ENCODE data around the gene EEIG2. TPM values are rescaled to one million over a fixed set of nuclear protein-coding genes. Genes with fewer than 3 reads are reported as not detected.

The EEIG2 gene
- polyA plus RNA-seq, 1 of the 3 experiments (the other 2 are of a cell fraction): 2.9 TPM

- no peak overlapping the region for H3K4me3 ChIP-seq (ENCODE audit: low read depth in 2 of 2, low read length in 1 of 2)
- peak; percentile 26 for TF ChIP-seq CHD2 (IDR thresholded peaks at IDR 0.05; ENCODE audit: low read length, partially characterized antibody)
- TF ChIP-seq TEAD4 (IDR thresholded peaks at IDR 0.05; ENCODE audit: borderline replicate concordance, insufficient read depth): no peak
- no peak for TF ChIP-seq RFX5 (IDR thresholded peaks at IDR 0.05; ENCODE audit: low read length)
- no peak for TF ChIP-seq USF1 (IDR thresholded peaks at IDR 0.05; ENCODE audit: borderline replicate concordance, low read depth)
- TF ChIP-seq FOSL2 (IDR thresholded peaks at IDR 0.05; ENCODE audit: borderline replicate concordance, low read depth): no peak
- WGBS (ENCODE audit: low lambda C conversion rate): 100% methylated on average over 1 of the region's 1 CpG
- CTCF ChIA-PET: no interaction called here
- H3K9me3 ChIP-seq: no peaks in the 10 kb centered on the region
- peaks cover 6 to 7% of the 10 kb centered on the region in 2 experiments for H3K36me3 ChIP-seq (replicated peaks in 1 of 2; ENCODE audit: control insufficient read depth in 1 of 2, insufficient read depth in 2 of 2, low read length in 1 of 2)
- POLR2A ChIA-PET: no interaction called here
- peak overlapping the region in 1 of 2 experiments; percentile 4; a peak in 1 of 4 replicates for H3K27ac ChIP-seq (ENCODE audit: low read depth in 2 of 2, low read length in 1 of 2)
- H3F3A ChIP-seq (replicated peaks; ENCODE audit: insufficient read depth): no peaks in the 10 kb centered on the region
- H2AFZ ChIP-seq (ENCODE audit: low read depth): no peak overlapping the region
- no peaks in the 10 kb centered on the region for H3K27me3 ChIP-seq (ENCODE audit: insufficient read depth)
- no peak overlapping the region for H3K4me2 ChIP-seq
- 0 out of 2 replicates have a peak, but pooled peaks cover 5% of the 10 kb centered on the region for H3K79me2 ChIP-seq (ENCODE audit: insufficient read depth)
- no peak overlapping the region for H3K9ac ChIP-seq
- no peaks in the 10 kb centered on the region for H3K9me2 ChIP-seq
- peaks cover 5 to 21% of the 10 kb centered on the region in 2 experiments; a peak in 2 of 4 replicates for H3K4me1 ChIP-seq (ENCODE audit: control insufficient read depth in 1 of 2, insufficient read depth in 2 of 2, low read depth in 1 of 2, low read length in 1 of 2)
- peak; percentile 20 for DNase-seq
- no peaks in the 10 kb centered on the region for H4K20me1 ChIP-seq (ENCODE audit: insufficient read depth)
Measured at GRCh38 chr1:108601708-108602410, 42.0 kb downstream of the EEIG2 start.

GRCh38 chr1:108605633-108606032, 45.7 kb downstream of the EEIG2 start:
- H4K20me1 ChIP-seq (ENCODE audit: insufficient read depth): no peaks in the 10 kb centered on the region
- ChIA-PET POLR2A (no interaction called here), CTCF (interaction anchor here (1.6 kb wide), 1 partner anchor 46 kb away, joined by 6 read pairs; the partner anchor contains the start of gene EEIG2)
- H3K27ac ChIP-seq (ENCODE audit: low read depth in 2 of 2, low read length in 1 of 2): no peak overlapping the region
- H3F3A ChIP-seq (replicated peaks; ENCODE audit: insufficient read depth): no peaks in the 10 kb centered on the region
- no peak overlapping the region for H3K4me3 ChIP-seq (ENCODE audit: low read depth in 2 of 2, low read length in 1 of 2)
- H2AFZ ChIP-seq (ENCODE audit: low read depth): no peak overlapping the region
- H3K9ac ChIP-seq: no peak overlapping the region
- no peaks in the 10 kb centered on the region for H3K9me2 ChIP-seq
- H3K4me1 ChIP-seq (ENCODE audit: control insufficient read depth in 1 of 2, insufficient read depth in 2 of 2, low read depth in 1 of 2, low read length in 1 of 2): peaks cover under 1 to 18% of the 10 kb centered on the region in 2 experiments; a peak in 3 of 4 replicates
- TF ChIP-seq ZBTB33 (IDR thresholded peaks at IDR 0.05; ENCODE audit: borderline replicate concordance, low read depth): no peak
- no peak for TF ChIP-seq MAX (IDR thresholded peaks at IDR 0.05; ENCODE audit: low read depth)
- TF ChIP-seq JUND (IDR thresholded peaks at IDR 0.05): no peak
- TF ChIP-seq FOXM1 (IDR thresholded peaks at IDR 0.05; ENCODE audit: low read depth): no peak
- TF ChIP-seq FOSL2 (IDR thresholded peaks at IDR 0.05; ENCODE audit: borderline replicate concordance, low read depth): no peak
- no peak for TF ChIP-seq USF2 (IDR thresholded peaks at IDR 0.05; ENCODE audit: borderline replicate concordance, low read depth, low read length)
- TF ChIP-seq RCOR1 (IDR thresholded peaks at IDR 0.05; ENCODE audit: low read length): no peak
- TF ChIP-seq ELF1 (IDR thresholded peaks at IDR 0.05): no peak
- TF ChIP-seq POLR2AphosphoS5 (IDR thresholded peaks at IDR 0.05; ENCODE audit: low read depth, low read length): no peak
- TF ChIP-seq PBX3 (IDR thresholded peaks at IDR 0.05): no peak
- no peak for TF ChIP-seq TCF12 (IDR thresholded peaks at IDR 0.05)
- no peak for TF ChIP-seq IRF3 (IDR thresholded peaks at IDR 0.05; ENCODE audit: low read depth, low read length)
- no peak for TF ChIP-seq MEF2A (IDR thresholded peaks at IDR 0.05; ENCODE audit: borderline replicate concordance, low read depth)
- no peak for TF ChIP-seq RXRA (IDR thresholded peaks at IDR 0.05; ENCODE audit: borderline replicate concordance, low read depth)
- no peak for TF ChIP-seq EP300 (IDR thresholded peaks at IDR 0.05; ENCODE audit: borderline replicate concordance in 1 of 2, low read depth in 1 of 2, low read length in 1 of 2)
- no peak for TF ChIP-seq NRF1 (IDR thresholded peaks at IDR 0.05; ENCODE audit: low read depth, low read length)
- no peak for TF ChIP-seq YY1 (IDR thresholded peaks at IDR 0.05; ENCODE audit: low read depth)
- H3K4me2 ChIP-seq: no peak overlapping the region
- H3K79me2 ChIP-seq (ENCODE audit: insufficient read depth): no peaks in the 10 kb centered on the region
- no peak for DNase-seq
- peaks cover 6 to 7% of the 10 kb centered on the region in 2 experiments for H3K36me3 ChIP-seq (replicated peaks in 1 of 2; ENCODE audit: control insufficient read depth in 1 of 2, insufficient read depth in 2 of 2, low read length in 1 of 2)
- no peaks in the 10 kb centered on the region for H3K9me3 ChIP-seq
- no peaks in the 10 kb centered on the region for H3K27me3 ChIP-seq (ENCODE audit: insufficient read depth)

Measured in SK-N-SH (cell line).